ENCODE measurements around the gene SGPL1.
"Not testable (repeated sequence)": the region's sequence is repeated elsewhere in the genome, so short reads cannot be mapped to it uniquely, and the experiment has no call there.

SGPL1 gene

DNA sequence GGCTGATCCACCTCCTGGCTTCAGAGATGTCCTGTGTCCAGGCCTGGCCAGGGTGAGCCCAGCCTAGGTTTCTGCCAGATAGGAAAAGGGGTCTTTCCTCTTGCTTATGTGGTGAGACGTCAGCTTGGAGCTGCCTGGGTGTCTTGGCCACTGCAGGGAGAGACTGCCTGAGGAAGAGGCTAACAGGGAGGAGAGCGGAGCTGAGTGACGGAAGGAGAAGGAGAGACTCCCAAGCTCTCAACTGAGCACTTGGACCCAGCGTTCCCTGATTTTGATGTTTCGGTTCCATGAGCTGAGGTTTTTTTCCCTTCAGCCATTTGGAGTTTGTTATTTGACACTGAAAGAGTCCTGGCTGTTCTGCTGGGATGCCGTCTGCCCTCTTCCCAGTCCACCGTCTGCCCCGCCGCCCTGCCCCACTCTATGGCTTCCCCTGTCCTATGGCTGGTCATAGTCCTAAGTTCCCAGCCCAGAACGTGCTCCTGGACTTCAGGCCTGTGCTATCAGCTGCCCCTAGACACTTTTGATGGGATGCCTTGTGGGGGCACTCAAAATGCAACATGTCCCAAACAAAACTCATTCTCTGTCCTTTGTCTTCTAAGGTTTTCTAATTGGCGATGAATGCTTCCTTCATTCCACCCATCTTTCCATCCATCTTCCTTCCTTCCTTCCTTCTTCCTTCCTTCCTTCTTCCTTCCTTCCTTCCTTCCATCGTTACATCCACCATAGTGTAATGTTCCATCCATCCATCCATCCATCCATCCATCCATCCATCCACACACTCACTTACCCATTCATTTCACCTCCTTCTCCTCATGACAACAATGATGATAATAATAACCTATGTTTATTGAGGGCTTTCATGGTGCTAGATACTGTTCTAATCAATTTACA is 92.9 kb downstream of the SGPL1 start:
- no peak for DNase-seq

DNA sequence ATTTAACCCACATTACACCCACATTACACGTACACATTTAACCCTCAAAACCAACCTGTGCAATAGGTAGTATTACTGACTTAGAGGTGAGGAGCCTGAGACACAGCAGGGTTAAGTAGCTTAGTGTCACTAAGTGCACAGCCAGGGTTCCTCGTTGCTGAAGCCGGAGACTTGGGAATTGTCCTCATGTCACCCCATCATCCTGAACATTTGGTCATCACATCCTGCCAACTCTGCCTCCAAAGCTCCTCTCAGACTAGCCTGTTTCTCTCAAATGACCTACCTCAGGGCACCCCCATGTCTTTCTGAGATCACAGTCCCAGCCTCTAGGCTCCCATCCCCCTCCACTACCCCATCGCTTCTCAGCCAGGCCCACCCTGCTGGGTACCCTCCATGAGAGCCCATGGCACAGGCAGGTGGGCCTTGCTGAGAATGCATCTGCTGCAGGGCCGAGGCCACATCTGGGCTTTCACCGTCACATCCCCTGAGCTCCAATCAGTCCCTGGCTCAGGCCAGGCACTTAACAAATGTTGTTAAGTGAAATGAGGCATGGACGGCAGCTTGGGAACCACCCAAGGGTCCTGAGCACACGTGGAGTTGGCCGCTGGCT is 93.7 kb downstream of the SGPL1 start:
- DNase-seq = no peak

DNA sequence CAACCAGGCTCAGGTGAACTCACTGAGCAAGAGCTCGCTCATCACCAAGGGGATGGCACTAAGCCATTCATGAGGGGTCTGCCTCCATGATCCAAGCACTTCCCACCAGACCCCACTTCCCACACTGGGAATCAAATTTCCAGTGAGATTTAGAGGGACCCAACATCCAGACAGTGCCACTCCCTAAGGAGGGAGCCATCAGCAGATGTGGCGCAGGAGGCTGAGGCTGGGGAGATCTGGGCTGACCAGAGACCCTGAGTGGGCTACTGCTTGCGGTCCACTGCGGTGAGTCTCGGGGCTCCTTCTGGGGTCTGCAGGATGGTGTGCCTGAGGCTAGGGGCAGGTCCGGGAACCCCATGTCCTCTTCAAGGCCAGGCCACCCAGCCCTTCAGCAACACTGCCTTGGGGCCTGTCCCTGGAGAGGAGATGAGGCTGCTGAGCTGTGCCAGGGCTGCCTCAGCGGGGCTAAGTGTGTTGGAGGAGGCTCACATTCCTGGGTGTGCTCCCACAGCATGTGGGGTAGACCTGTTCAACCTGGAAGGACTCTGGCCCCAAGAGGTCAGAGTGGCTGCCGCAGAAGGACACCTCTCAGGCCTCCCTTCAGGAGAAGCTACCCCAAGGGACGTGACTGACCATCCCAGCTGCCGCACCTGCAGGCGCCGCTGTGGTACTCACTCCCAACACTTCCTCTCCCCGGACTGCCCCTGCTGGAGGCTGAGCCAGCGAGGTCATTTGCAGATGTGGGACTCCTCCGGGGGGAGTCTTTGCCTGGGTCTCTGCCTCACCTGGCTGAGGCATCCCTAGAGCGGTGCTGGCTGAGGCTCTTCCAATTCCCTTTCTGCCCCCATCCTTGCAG is 95.0 kb downstream of the SGPL1 start:
- DNase-seq = no peak

DNA sequence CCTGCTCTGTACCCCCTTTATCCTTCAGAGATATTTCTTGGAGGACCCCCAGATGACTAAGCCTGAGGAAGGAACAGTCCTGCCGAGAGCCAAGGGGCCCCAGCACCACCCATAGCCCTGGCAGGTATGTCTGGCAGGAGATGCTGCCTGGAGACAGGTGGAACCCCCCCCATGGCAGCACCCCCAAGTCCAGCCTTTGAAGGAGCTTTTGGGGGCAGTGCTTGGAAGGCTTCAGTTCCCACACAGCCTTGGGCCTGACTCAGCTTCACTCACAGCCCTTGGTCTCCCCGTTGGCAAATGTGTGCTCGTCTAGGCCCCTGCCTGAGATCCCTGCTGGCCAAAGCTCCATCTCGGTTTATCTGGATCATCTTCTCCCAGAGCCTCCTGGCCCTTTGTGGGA is 95.6 kb downstream of the SGPL1 start:
- DNase-seq = no peak

DNA sequence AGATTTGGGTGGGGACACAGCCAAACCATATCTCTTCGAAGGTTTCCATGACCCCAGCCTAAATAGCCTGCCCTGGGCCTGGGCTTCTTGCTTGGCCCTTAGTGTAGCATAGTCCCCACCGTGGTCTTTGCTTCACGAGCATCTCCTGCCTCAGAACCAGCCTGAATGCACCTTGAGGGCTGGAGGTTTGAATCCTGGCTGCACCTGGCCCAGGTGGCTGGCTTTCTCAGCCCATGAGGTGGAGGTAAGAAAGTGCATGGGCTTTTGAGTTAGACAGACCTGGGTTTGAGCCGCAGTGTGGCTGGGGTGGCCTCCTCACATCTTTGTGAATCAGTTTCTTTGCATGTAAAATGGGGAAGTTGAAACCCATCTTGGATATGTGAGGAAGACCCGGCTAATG is 96.8 kb downstream of the SGPL1 start:
- no peak for DNase-seq

DNA sequence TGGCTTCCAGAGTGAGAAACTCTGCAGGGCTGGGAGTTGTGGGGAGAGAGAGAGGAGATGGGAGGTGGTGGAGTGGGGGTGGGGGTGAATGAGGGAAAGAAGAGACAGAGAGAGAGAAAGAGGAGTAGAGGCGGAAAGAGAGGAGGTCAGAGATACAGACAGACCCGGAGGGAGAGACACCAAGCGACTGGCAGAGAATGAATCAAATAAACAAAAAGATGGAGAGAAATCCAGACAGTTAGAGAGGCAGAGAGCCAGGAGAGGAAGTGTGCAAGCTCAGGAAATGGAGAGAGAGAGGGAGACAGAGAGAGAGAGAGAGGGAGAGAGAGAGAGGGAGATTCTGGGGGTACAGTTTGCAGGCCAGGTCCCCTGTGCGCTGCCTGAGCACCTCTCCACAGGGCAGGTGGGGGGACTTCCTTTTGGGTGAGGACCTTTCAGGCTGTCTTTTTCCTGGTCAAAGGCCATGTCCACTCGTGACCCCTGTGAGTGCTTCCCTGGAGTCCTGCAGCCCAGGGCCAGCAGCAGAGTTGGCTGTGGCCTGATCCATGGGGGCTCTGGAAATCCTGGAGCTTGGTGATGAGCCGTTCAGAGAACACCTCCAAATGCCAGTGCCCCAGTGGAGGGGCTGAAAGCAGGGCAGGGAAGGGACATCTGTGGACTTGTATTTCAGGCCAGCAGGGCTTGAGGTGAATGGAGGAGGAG is 97.6 kb downstream of the SGPL1 start:
- no peak for DNase-seq

- no peak for DNase-seq
These were observed 98.1 kb downstream of the SGPL1 start for GRCh38 chr10:70913893-70914240.

- no peak for DNase-seq
These were observed 98.6 kb downstream of the SGPL1 start for GRCh38 chr10:70914316-70914864.

GRCh38 chr10:70915206-70915605 is 99.5 kb downstream of the SGPL1 start:
- no peak for DNase-seq

DNA sequence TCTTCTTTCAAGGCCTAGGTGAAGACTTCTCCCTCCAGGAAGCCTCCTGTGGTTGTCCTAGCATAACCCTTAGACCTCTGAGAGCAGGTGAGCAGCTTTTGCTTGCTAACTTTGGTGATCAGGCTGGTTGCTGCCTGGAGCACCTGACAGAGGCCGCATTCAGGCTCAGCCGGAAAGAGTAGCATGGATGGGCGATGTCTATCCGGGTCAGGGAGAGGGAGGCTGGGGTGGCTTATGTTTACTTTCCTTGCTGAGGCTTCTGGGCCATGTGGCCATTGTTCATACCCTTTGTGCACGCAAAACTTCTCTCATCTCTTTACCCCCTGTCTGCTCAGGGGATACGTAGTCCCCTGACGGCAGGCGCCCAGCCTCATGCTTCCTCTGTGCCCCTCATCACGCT is 100.1 kb downstream of the SGPL1 start:
- no peak for DNase-seq

DNA sequence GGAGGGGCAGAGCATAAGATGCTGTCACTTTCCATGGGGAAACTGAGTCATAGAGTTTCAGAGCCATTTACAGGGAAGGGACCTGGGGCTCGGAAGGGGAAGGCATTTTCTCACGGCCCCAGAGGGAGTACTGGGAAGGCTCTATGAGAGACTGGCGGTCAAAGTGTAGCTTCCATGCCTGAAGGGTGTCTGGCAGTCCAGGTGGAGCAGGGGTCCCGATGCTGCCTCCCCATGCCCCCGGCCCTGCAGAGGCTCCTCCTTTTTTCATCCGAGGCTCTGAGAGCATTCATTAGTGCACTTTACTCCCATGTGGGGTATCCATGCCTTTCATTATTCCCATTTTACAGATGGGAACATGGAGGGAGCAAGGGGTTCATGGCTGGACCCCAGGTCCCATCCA is 100.5 kb downstream of the SGPL1 start:
- DNase-seq = no peak

- DNase-seq = no peak
These were observed 101.5 kb downstream of the SGPL1 start for GRCh38 chr10:70917226-70917625.

GRCh38 chr10:70917635-70918034 is 101.9 kb downstream of the SGPL1 start:
- DNase-seq = no peak

DNA sequence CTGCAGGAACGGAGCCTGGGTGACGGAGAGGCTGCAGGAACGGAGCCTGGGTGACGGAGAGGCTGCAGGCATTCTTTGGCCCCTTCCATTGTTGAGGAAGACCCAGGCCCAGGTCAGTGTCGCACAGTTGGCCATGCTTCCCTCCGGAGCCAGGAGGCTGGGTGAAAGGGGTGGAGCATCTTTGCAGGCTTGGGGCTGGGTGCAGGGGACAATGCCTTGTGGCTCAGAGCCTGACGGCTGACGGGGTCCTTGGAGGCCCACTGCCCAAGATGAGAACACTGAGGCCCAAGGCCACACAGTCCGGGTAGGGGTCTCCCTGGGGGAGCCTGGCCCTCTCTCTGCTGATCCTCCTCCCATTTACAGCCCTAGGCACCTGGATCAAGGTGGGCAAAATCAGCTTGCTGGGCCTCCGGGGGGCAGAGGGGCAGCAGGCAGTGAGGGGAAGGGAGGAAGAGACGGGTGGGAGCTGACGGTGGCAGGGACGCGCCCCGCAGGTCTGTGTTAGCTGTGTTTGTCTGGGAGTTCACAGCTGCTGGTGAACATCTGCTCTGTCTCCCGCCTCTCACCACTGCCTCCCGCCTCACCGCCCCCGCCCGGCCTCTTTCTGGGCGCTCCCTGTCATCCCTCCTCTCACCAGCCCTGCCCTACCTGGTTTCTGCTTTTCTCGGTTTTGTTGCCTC is 103.2 kb downstream of the SGPL1 start:
- no peak for DNase-seq

DNA sequence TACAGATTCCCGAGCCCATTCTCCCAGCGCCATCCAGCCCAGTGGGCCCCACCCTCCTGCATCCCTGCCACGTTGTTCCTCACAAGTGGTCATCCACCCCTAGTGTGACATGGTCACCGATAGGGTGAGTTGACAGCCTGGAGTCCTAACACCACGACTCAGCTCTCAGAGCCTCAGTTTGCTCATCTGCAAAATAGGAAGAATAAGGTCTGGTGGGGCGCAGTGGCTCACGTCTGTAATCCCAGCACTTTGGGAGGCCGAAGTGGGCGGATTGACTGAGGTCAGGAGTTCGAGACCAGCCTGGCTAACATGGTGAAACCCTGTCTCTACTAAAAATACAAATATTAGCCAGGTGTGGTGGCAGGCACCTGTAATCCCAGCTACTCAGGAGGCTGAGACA is 104.2 kb downstream of the SGPL1 start:
- DNase-seq = not testable (repeated sequence)

DNA sequence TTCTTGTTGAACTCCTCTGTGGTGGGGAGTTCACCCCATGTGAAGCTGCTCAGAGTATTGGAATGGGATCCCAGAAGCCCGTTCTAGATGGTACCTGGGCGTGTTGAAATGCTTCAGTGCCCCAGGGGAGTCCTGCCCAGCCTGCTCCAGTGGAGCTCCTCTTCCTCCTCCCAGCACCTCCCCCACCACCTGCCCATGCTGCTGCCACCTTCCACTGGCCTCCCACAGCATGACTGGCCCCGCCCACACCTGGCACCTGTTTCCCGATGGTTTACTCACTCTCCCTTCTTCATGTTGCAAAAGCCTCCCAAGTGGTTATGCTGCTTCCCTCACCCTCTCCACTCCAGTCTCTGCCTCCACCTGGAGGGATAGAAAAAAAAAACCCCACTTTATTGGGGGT is 104.8 kb downstream of the SGPL1 start:
- no peak for DNase-seq

- no peak for DNase-seq
These were observed 105.5 kb downstream of the SGPL1 start for GRCh38 chr10:70921285-70921684.

- DNase-seq = no peak
These were observed 107.9 kb downstream of the SGPL1 start for GRCh38 chr10:70923696-70924095.

GRCh38 chr10:70925377-70926225 is 109.9 kb downstream of the SGPL1 start:
- peak; percentile 27 for DNase-seq

- DNase-seq = no peak
These were observed 110.7 kb downstream of the SGPL1 start for GRCh38 chr10:70926226-70927000.
